Hematopoietic multipotent progenitor cell treated with erythropoietin and hydrocortisone succinate and interleukin-3 and kit ligand, for 8 days (in vitro differentiated cells): Measurements from ENCODE around the gene RGS7.
"Not testable (repeated sequence)": the region's sequence is repeated elsewhere in the genome, so short reads cannot be mapped to it uniquely, and the experiment has no call there.

Experiments used
- DNase-seq: peaks from one replicate; pipeline ENCODE4 v3.0.0-alpha.2; 2015

The RGS7 gene

GRCh38 chr1:240895424-240895823, 461.6 kb downstream of the RGS7 start:
- DNase-seq: not testable (repeated sequence)

- DNase-seq: no peak
Observed at GRCh38 chr1:240888787-240889048, 468.3 kb downstream of the RGS7 start.

- peak; percentile 21 for DNase-seq
Observed at GRCh38 chr1:240888039-240888786, 468.8 kb downstream of the RGS7 start.

GRCh38 chr1:240883490-240883889, 473.5 kb downstream of the RGS7 start:
- no peak for DNase-seq

GRCh38 chr1:240882656-240883308, 474.2 kb downstream of the RGS7 start:
- DNase-seq: not testable (repeated sequence)

- no peak for DNase-seq
Observed at GRCh38 chr1:240878631-240879030, 478.4 kb downstream of the RGS7 start.

GRCh38 chr1:240877605-240878004, 479.4 kb downstream of the RGS7 start:
- no peak for DNase-seq

- no peak for DNase-seq
Observed at GRCh38 chr1:240876071-240876470, 480.9 kb downstream of the RGS7 start.

- DNase-seq: no peak
Observed at GRCh38 chr1:240869071-240869470, 487.9 kb downstream of the RGS7 start.

- no peak for DNase-seq
Observed at GRCh38 chr1:240866724-240867123, 490.3 kb downstream of the RGS7 start.

GRCh38 chr1:240860023-240860422, 497.0 kb downstream of the RGS7 start:
- no peak for DNase-seq

- no peak for DNase-seq
Observed at GRCh38 chr1:240854367-240854766, 502.6 kb downstream of the RGS7 start.

GRCh38 chr1:240847325-240847724, 509.7 kb downstream of the RGS7 start:
- DNase-seq: no peak

- no peak for DNase-seq
Observed at GRCh38 chr1:240844486-240844885, 512.5 kb downstream of the RGS7 start.

- DNase-seq: no peak
Observed at GRCh38 chr1:240843798-240844197, 513.2 kb downstream of the RGS7 start.

- no peak for DNase-seq
Observed at GRCh38 chr1:240836271-240836670, 520.7 kb downstream of the RGS7 start.

- DNase-seq: no peak
Observed at GRCh38 chr1:240835291-240835690, 521.7 kb downstream of the RGS7 start.

- DNase-seq: no peak
Observed at GRCh38 chr1:240833075-240833474, 523.9 kb downstream of the RGS7 start.

- no peak for DNase-seq
Observed at GRCh38 chr1:240831922-240832321, 525.1 kb downstream of the RGS7 start.

- DNase-seq: no peak
Observed at GRCh38 chr1:240831191-240831631, 525.8 kb downstream of the RGS7 start.

- DNase-seq: no peak
Observed at GRCh38 chr1:240829487-240829886, 527.5 kb downstream of the RGS7 start.

- DNase-seq: no peak
Observed at GRCh38 chr1:240827786-240828185, 529.2 kb downstream of the RGS7 start.

GRCh38 chr1:240824238-240824637, 532.8 kb downstream of the RGS7 start:
- no peak for DNase-seq

GRCh38 chr1:240823357-240823756, 533.6 kb downstream of the RGS7 start:
- DNase-seq: no peak

- no peak for DNase-seq
Observed at GRCh38 chr1:240821925-240822324, 535.1 kb downstream of the RGS7 start.
